ENCODE data around the gene IDH1. TPM values are rescaled to one million over a fixed set of nuclear protein-coding genes. Genes with fewer than 3 reads are reported as not detected.

IDH1 gene
- total and polyA plus RNA-seq, 2 of the 4 experiments (the other 2 are of a cell fraction) = 53.5 to 77.1 TPM

GRCh38 chr2:208280933-208281332, 26.1 kb upstream of the IDH1 start:
- dilution Hi-C loops (cut with HindIII; ENCODE audit: low sequenced_read_pairs, unreplicated experiment) = no loop called here
- H3K23ac ChIP-seq (ENCODE audit: low read depth, low read length) = no peak overlapping the region
- WGBS, 2 experiments (ENCODE audit: extremely low coverage in 2 of 2, insufficient read length in 1 of 2) = no CpG with 5 or more reads among the region's 3 CpGs

More at GRCh38 chr2:208280933-208281332, 26.1 kb upstream of the IDH1 start:
- Histone ChIP-seq H2BK15ac (ENCODE audit: low read depth, low read length) (no peak overlapping the region), H3K56ac (ENCODE audit: extremely low read depth, insufficient read depth, low read length) (no peak overlapping the region), H3K27me3 (ENCODE audit: control insufficient read depth, insufficient read depth, low read length) (no peaks in the 10 kb centered on the region), H3K36me3 (ENCODE audit: control insufficient read depth, insufficient read depth, low read length) (peaks cover 30% of the 10 kb centered on the region), H4K91ac (ENCODE audit: insufficient read depth, low read depth, low read length) (no peak overlapping the region), H3K4me2 (ENCODE audit: low read depth, low read length) (no peak overlapping the region), H3K9me1 (ENCODE audit: insufficient read depth, low read length) (no peaks in the 10 kb centered on the region), H4K5ac (ENCODE audit: low read depth, low read length) (no peak overlapping the region), H2AK5ac (ENCODE audit: low read depth, low read length) (no peak overlapping the region), H4K20me1 (ENCODE audit: insufficient read depth, low read length) (peaks cover 6% of the 10 kb centered on the region; the same call in 1 of the 2 replicates), H3K4me1 (ENCODE audit: control insufficient read depth, insufficient read depth, low read length) (0 out of 2 replicates have a peak, but pooled peaks cover 2% of the 10 kb centered on the region), H3K4me3 (ENCODE audit: insufficient read depth, low read depth, low read length) (no peak overlapping the region), H3K79me1 (ENCODE audit: low read depth in 1 of 2, low read length in 2 of 2) (peaks cover 14 to 21% of the 10 kb centered on the region in 2 experiments), H2BK120ac (ENCODE audit: low read depth, low read length) (no peak overlapping the region), H3K14ac (replicated peaks; ENCODE audit: low read depth, low read length) (0 out of 2 replicates have a peak overlapping the region, but pooled peaks have one; percentile 63), H2AFZ (replicated peaks; ENCODE audit: low read length, poor library complexity) (no peak overlapping the region), H2BK20ac (ENCODE audit: low read depth, low read length) (no peak overlapping the region), H3K18ac (ENCODE audit: low read depth, low read length) (no peak overlapping the region), H3K9ac (ENCODE audit: low read depth, low read length) (no peak overlapping the region), H3K27ac (ENCODE audit: insufficient read depth, low read length) (no peak overlapping the region), H2AK9ac (replicated peaks; ENCODE audit: low read depth, low read length, poor library complexity) (no peak overlapping the region), H4K8ac (ENCODE audit: low read depth in 2 of 2, low read length in 2 of 2) (no peak overlapping the region), H3K4ac (ENCODE audit: low read depth, low read length) (no peak overlapping the region), H3K9me3 (ENCODE audit: control insufficient read depth, insufficient read depth, low read length) (no peaks in the 10 kb centered on the region), H2BK5ac (ENCODE audit: low read depth, low read length, poor library complexity, severe bottlenecking) (no peak overlapping the region)
- no TSS peak for BruUV-seq (replicated peaks)
- intact Hi-C loops (cut with micrococcal nuclease) = no loop called here
- TF ChIP-seq NFE2L2 (IDR thresholded peaks at IDR 0.05; ENCODE audit: low read depth, low read length) (peak; percentile 44), BHLHE40 (IDR thresholded peaks at IDR 0.05; ENCODE audit: low read depth, low read length) (no peak)
- ATAC-seq (ENCODE audit: low read depth) (peak; percentile 79), DNase-seq (peak; percentile 77)
- ChIA-PET POLR2A (ENCODE audit: unreplicated experiment) (no interaction called here), CTCF (interaction anchor here (0.6 to 1.4 kb wide), 5 partner anchors 11 to 1276 kb away, joined by 3 to 8 read pairs (median 6); no protein-coding TSS in a partner anchor)
- in situ Hi-C loops (cut with MboI; ENCODE audit: low sequenced_read_pairs) = no loop called here

Measured in IMR-90 (cell line).